ENCODE measurements around the gene TET3.

DNA sequence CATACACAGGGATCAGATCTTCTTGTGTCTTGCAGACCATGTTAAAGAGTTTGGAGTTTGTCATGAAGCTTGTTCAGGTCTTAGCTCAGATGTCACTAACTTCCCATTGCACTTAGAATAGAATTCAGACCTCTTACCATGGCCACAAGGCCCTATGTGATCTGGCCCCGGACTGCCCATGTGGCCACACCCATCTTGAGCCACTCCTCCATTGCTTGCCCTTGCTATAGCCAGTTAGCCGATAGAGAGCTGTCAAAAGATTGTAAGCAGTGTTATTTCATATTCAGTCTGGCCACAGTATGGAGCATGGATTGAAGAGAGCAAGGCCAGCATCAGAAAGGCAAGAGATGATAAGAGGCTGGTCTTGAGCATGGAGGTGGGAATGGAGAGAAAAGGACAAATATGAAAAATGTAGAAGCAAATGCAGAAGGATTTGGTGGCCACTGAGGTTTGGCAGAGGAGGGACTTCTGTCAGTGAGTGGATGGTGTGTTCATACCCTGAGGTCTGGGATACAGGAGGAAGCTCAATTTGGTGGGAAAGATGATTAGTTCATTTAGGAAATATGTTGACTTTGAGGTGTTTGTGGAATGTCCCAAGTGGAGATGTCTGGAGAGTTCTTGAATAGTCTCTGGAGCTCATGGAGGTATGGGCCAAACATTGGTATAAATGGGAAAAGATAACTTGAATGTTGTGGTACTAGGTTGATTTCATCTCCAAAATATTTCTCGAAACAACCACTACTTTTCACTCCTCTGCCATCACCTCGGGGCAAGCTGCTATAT lies 47.4 kb upstream of the TET3 start:
- TF ChIP-seq POLR2A (IDR thresholded peaks at IDR 0.05) (no peak), CTCF (IDR thresholded peaks at IDR 0.05) (no peak)

Measured in testis (tissue), 2 donors.